ENCODE measurements around the gene PRSS36.

The PRSS36 gene

GRCh38 chr16:31130336-31130891, 19.5 kb downstream of the PRSS36 start:
- no peak overlapping the region for H2BK5ac ChIP-seq (ENCODE audit: low read length)
- H4K8ac ChIP-seq (ENCODE audit: low read depth, low read length) = no peak overlapping the region
- H3K9ac ChIP-seq (ENCODE audit: low read length) = no peak overlapping the region
- no peak overlapping the region for H2BK15ac ChIP-seq (replicated peaks; ENCODE audit: low read depth)
- DNase-seq = no peak
- no peak overlapping the region for H4K5ac ChIP-seq (ENCODE audit: low read length)
- peaks cover 17% of the 10 kb centered on the region for H3K79me2 ChIP-seq (ENCODE audit: control insufficient read depth, insufficient read depth, low read length)
- peaks cover 4% of the 10 kb centered on the region for H3K36me3 ChIP-seq (ENCODE audit: control insufficient read depth, insufficient read depth, low read length)
- no peak overlapping the region for H3K4ac ChIP-seq (ENCODE audit: low read depth, low read length)
- no CpG with 5 or more reads among the region's 10 CpGs for WGBS (ENCODE audit: extremely low coverage, insufficient coverage, low lambda C conversion rate)
- no peak overlapping the region for H3K56ac ChIP-seq (ENCODE audit: low read length)
- H3K18ac ChIP-seq (ENCODE audit: low read length) = no peak overlapping the region
- H3K23ac ChIP-seq (ENCODE audit: low read length) = no peak overlapping the region
- H3K4me1 ChIP-seq (ENCODE audit: control insufficient read depth, low read depth, low read length) = no peaks in the 10 kb centered on the region
- no peak overlapping the region for H3K27ac ChIP-seq (ENCODE audit: low read depth, low read length)
- H3K79me1 ChIP-seq (ENCODE audit: low read length) = peaks cover 14% of the 10 kb centered on the region
- no peaks in the 10 kb centered on the region for H3K27me3 ChIP-seq (ENCODE audit: insufficient read depth, low read length, poor library complexity)
- no peak overlapping the region for H2BK120ac ChIP-seq (ENCODE audit: low read depth, low read length)
- H2AK5ac ChIP-seq (ENCODE audit: low read length) = no peak overlapping the region
- no peak overlapping the region for H3K4me3 ChIP-seq (ENCODE audit: low read length)
- no peak overlapping the region for H3K4me2 ChIP-seq (ENCODE audit: low read length)

GRCh38 chr16:31129568-31130335, 20.1 kb downstream of the PRSS36 start:
- Histone ChIP-seq H4K5ac (ENCODE audit: low read length) (no peak overlapping the region), H3K79me1 (ENCODE audit: low read length) (peaks cover 14% of the 10 kb centered on the region), H2BK120ac (ENCODE audit: low read depth, low read length) (no peak overlapping the region), H2BK5ac (ENCODE audit: low read length) (no peak overlapping the region), H3K9ac (ENCODE audit: low read length) (no peak overlapping the region), H3K56ac (ENCODE audit: low read length) (no peak overlapping the region), H3K4me3 (ENCODE audit: low read length) (no peak overlapping the region), H3K4me1 (ENCODE audit: control insufficient read depth, low read depth, low read length) (no peaks in the 10 kb centered on the region), H3K36me3 (ENCODE audit: control insufficient read depth, insufficient read depth, low read length) (peaks cover 4% of the 10 kb centered on the region), H2AK5ac (ENCODE audit: low read length) (no peak overlapping the region), H3K4ac (ENCODE audit: low read depth, low read length) (no peak overlapping the region), H3K23ac (ENCODE audit: low read length) (no peak overlapping the region), H3K18ac (ENCODE audit: low read length) (no peak overlapping the region), H3K27me3 (ENCODE audit: insufficient read depth, low read length, poor library complexity) (no peaks in the 10 kb centered on the region), H4K8ac (ENCODE audit: low read depth, low read length) (no peak overlapping the region), H2BK15ac (replicated peaks; ENCODE audit: low read depth) (no peak overlapping the region), H3K27ac (ENCODE audit: low read depth, low read length) (no peak overlapping the region), H3K4me2 (ENCODE audit: low read length) (no peak overlapping the region), H3K79me2 (ENCODE audit: control insufficient read depth, insufficient read depth, low read length) (peaks cover 17% of the 10 kb centered on the region)
- no CpG with 5 or more reads among the region's 29 CpGs for WGBS (ENCODE audit: extremely low coverage, insufficient coverage, low lambda C conversion rate)
- DNase-seq = no peak

GRCh38 chr16:31128711-31129567, 20.9 kb downstream of the PRSS36 start:
- no peak overlapping the region for H4K5ac ChIP-seq (ENCODE audit: low read length)
- no peak overlapping the region for H3K4ac ChIP-seq (ENCODE audit: low read depth, low read length)
- H3K79me1 ChIP-seq (ENCODE audit: low read length) = peaks cover 11% of the 10 kb centered on the region
- H3K56ac ChIP-seq (ENCODE audit: low read length) = no peak overlapping the region
- H3K36me3 ChIP-seq (ENCODE audit: control insufficient read depth, insufficient read depth, low read length) = peaks cover 4% of the 10 kb centered on the region
- no peak overlapping the region for H3K4me2 ChIP-seq (ENCODE audit: low read length)
- H2BK120ac ChIP-seq (ENCODE audit: low read depth, low read length) = no peak overlapping the region
- peaks cover 10% of the 10 kb centered on the region for H3K79me2 ChIP-seq (ENCODE audit: control insufficient read depth, insufficient read depth, low read length)
- no peak for DNase-seq
- WGBS (ENCODE audit: extremely low coverage, insufficient coverage, low lambda C conversion rate) = no CpG with 5 or more reads among the region's 14 CpGs
- H4K8ac ChIP-seq (ENCODE audit: low read depth, low read length) = no peak overlapping the region
- H3K18ac ChIP-seq (ENCODE audit: low read length) = no peak overlapping the region
- H3K4me1 ChIP-seq (ENCODE audit: control insufficient read depth, low read depth, low read length) = no peaks in the 10 kb centered on the region
- H2BK15ac ChIP-seq (replicated peaks; ENCODE audit: low read depth) = no peak overlapping the region
- no peak overlapping the region for H2BK5ac ChIP-seq (ENCODE audit: low read length)
- no peak overlapping the region for H3K4me3 ChIP-seq (ENCODE audit: low read length)
- H2AK5ac ChIP-seq (ENCODE audit: low read length) = no peak overlapping the region
- no peak overlapping the region for H3K27ac ChIP-seq (ENCODE audit: low read depth, low read length)
- H3K27me3 ChIP-seq (ENCODE audit: insufficient read depth, low read length, poor library complexity) = no peaks in the 10 kb centered on the region
- H3K23ac ChIP-seq (ENCODE audit: low read length) = no peak overlapping the region
- no peak overlapping the region for H3K9ac ChIP-seq (ENCODE audit: low read length)

GRCh38 chr16:31127182-31127581, 22.7 kb downstream of the PRSS36 start:
- WGBS (ENCODE audit: extremely low coverage, insufficient coverage, low lambda C conversion rate) = no CpG with 5 or more reads among the region's 13 CpGs

GRCh38 chr16:31125844-31126243, 24.0 kb downstream of the PRSS36 start:
- Histone ChIP-seq H3K4me1 (ENCODE audit: control insufficient read depth, low read depth, low read length) (no peaks in the 10 kb centered on the region), H3K18ac (ENCODE audit: low read length) (no peak overlapping the region), H3K27ac (ENCODE audit: low read depth, low read length) (no peak overlapping the region), H4K5ac (ENCODE audit: low read length) (no peak overlapping the region), H3K79me2 (ENCODE audit: control insufficient read depth, insufficient read depth, low read length) (no peaks in the 10 kb centered on the region), H2BK5ac (ENCODE audit: low read length) (no peak overlapping the region), H3K79me1 (ENCODE audit: low read length) (no peaks in the 10 kb centered on the region), H2BK120ac (ENCODE audit: low read depth, low read length) (no peak overlapping the region), H3K4me2 (ENCODE audit: low read length) (no peak overlapping the region), H2BK15ac (replicated peaks; ENCODE audit: low read depth) (no peak overlapping the region), H3K23ac (ENCODE audit: low read length) (no peak overlapping the region), H3K9ac (ENCODE audit: low read length) (no peak overlapping the region), H3K56ac (ENCODE audit: low read length) (no peak overlapping the region), H3K4ac (ENCODE audit: low read depth, low read length) (no peak overlapping the region), H4K8ac (ENCODE audit: low read depth, low read length) (no peak overlapping the region), H3K27me3 (ENCODE audit: insufficient read depth, low read length, poor library complexity) (no peaks in the 10 kb centered on the region), H3K4me3 (ENCODE audit: low read length) (no peak overlapping the region), H2AK5ac (ENCODE audit: low read length) (no peak overlapping the region), H3K36me3 (ENCODE audit: control insufficient read depth, insufficient read depth, low read length) (peaks cover 3% of the 10 kb centered on the region)
- no CpG with 5 or more reads among the region's 3 CpGs for WGBS (ENCODE audit: extremely low coverage, insufficient coverage, low lambda C conversion rate)
- no peak for DNase-seq

More at GRCh38 chr16:31127182-31127581, 22.7 kb downstream of the PRSS36 start:
- Histone ChIP-seq H3K79me1 (ENCODE audit: low read length) (no peaks in the 10 kb centered on the region), H2AK5ac (ENCODE audit: low read length) (no peak overlapping the region), H3K18ac (ENCODE audit: low read length) (no peak overlapping the region), H2BK15ac (replicated peaks; ENCODE audit: low read depth) (no peak overlapping the region), H3K56ac (ENCODE audit: low read length) (no peak overlapping the region), H4K8ac (ENCODE audit: low read depth, low read length) (no peak overlapping the region), H3K9ac (ENCODE audit: low read length) (no peak overlapping the region), H2BK120ac (ENCODE audit: low read depth, low read length) (no peak overlapping the region), H3K4ac (ENCODE audit: low read depth, low read length) (no peak overlapping the region), H3K36me3 (ENCODE audit: control insufficient read depth, insufficient read depth, low read length) (peaks cover 1% of the 10 kb centered on the region), H3K4me1 (ENCODE audit: control insufficient read depth, low read depth, low read length) (no peaks in the 10 kb centered on the region), H3K27me3 (ENCODE audit: insufficient read depth, low read length, poor library complexity) (no peaks in the 10 kb centered on the region), H3K27ac (ENCODE audit: low read depth, low read length) (no peak overlapping the region), H3K23ac (ENCODE audit: low read length) (no peak overlapping the region), H2BK5ac (ENCODE audit: low read length) (no peak overlapping the region), H3K79me2 (ENCODE audit: control insufficient read depth, insufficient read depth, low read length) (no peaks in the 10 kb centered on the region), H3K4me2 (ENCODE audit: low read length) (no peak overlapping the region), H3K4me3 (ENCODE audit: low read length) (no peak overlapping the region), H4K5ac (ENCODE audit: low read length) (no peak overlapping the region)
- no peak for DNase-seq

All from mesendoderm (in vitro differentiated cells).